Left renal cortex interstitium (tissue), 4 donors: ENCODE results near the gene TAF11L3. TPM values are rescaled to one million over a fixed set of nuclear protein-coding genes. Genes with fewer than 3 reads are reported as not detected.
"Not testable (repeated sequence)": the region's sequence is repeated elsewhere in the genome, so short reads cannot be mapped to it uniquely, and the experiment has no call there.

Experiments
- DNase-seq, 4 donors: peaks; one replicate each; pipeline ENCODE4 v3.0.0-alpha.2; 2013; ENCODE audit warnings: low read depth in 4 of 4, low spot score in 2 of 4, missing footprints in 1 of 4
- polyA plus RNA-seq, 4 donors: library from polyadenylated mRNA; unstranded; fragments of 120-200 nt; gene quantifications; one replicate each; pipeline ENCODE4 v1.2.1, GENCODE V29; 2013; ENCODE audit not compliant: insufficient read length in 4 of 4

The TAF11L3 gene
- polyA plus RNA-seq: not detected

GRCh38 chr5:17518067-17518466 is at the start of gene TAF11L3:
Gene TAF11L3, plus strand, starts transcription at chr5:17518367.
- not testable (repeated sequence) for DNase-seq

DNA sequence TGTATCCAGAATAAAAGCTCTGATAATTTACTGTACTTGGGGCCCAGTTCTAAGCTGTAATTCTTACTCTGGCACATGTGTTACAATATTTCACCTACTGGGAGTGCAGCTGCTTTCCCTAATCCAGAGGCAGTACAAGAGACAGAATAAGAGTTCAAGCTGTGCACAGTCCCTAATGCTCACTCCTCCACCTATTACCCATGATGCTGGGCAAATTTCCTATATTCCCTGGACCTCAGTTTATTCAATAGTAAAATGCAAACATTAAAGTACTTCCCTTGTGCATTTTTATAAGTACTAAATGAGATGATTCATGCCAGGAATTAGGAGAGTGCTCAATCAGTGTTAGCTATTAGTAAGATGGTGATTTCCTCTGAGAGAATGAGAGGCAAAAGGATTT is 48.1 kb upstream of the TAF11L3 start:
- DNase-seq: no peak

GRCh38 chr5:17475064-17475463 is 43.1 kb upstream of the TAF11L3 start:
- not testable (repeated sequence) for DNase-seq

DNA sequence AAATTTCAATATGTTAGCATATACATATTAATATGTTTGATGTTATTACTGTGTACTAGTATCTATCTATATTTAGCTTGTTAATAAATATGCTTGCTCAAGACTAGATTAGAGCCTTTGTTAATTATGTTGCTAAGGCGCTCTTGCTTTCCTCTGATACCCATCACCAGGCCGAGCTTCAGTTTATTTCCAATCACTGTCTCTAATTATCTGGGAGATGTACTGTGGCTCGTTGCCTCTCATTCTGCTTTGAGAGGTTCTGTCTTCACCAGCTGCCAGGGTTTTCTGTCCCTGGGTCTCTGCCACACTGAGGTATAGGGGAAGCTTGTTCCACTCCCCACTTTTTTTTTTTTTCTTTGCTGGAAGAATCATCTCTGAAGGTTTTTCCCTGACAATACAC is 41.1 kb upstream of the TAF11L3 start:
- no peak for DNase-seq

DNA sequence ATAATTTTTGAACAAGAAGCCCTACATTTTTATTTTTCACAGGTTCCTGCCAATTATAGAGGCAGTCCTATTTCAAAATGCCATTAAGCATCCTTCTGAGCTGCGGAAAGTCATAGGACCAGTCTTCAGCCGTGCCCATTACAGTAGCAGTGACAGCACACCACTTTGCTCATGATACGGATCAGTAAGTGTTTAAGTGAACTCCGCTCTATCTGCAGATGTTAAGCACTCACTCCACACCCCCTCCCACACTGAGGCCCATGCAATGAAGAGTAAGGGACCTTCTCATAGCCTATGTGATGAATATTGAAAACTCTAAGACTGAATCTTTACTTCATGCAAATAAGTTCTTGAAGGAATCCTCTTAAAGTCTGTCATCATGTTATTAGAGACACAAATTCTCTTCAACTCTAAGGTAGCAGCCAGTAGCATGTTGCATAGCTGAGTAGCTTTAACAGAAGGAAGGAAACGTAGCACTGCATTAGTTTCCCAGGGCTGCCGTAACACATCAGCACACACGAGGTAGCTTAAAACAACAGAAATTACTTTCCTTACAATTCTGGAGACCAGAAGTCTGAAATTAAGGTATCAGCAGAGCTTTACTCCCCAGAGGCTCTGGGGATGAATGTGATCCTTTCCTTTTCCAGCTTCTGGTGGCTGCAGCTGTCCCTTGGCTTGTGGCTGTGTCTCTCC is 40.4 kb upstream of the TAF11L3 start:
- peak in 2 of 4 donors; percentile 4 to 15 for DNase-seq

GRCh38 chr5:17481378-17481777 is 36.8 kb upstream of the TAF11L3 start:
- no peak for DNase-seq

GRCh38 chr5:17482790-17483189 is 35.4 kb upstream of the TAF11L3 start:
- no peak for DNase-seq

GRCh38 chr5:17486464-17487173 is 31.5 kb upstream of the TAF11L3 start:
- DNase-seq: not testable (repeated sequence)

- DNase-seq: no peak
Measured at GRCh38 chr5:17487174-17487512, 31.0 kb upstream of the TAF11L3 start.

DNA sequence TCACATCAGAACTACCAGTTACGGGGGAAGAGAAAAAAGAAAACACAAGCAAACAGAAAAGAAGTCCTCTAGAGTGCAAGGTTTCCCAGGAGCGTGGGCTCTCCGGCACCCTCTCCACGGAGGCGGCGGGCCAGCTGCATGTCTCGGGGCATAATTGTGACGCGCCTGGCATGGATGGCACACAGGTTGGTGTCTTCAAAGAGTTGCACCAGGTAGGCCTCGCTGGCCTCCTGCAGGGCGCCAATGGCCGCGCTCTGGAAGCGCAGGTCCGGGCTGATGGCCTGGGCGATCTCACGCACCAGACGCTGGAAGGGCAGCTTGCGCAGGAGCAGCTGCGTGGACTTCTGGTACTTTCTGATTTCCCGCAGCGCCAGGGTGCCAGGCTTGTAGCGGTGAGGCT is 26.9 kb upstream of the TAF11L3 start:
- DNase-seq: not testable (repeated sequence)

GRCh38 chr5:17492770-17493169 is 25.4 kb upstream of the TAF11L3 start:
- no peak for DNase-seq

DNA sequence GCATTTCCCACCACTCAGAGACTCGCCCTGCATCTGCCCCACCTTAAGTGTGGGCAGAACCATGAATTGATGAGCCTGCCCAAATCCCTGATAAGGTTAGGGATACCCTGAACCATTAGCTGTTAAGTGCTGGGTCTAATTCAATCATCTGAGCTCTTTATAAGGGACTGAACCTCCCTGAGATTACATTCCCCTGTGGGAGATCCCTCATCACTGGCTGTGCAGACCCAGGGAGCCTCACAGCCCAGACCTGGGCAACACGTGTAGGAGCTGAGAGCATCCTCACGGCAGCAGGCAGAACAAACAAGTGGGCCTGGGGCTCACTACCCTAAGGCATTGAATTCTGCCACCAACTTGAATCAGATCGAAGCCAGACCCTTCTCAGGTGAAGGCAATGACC is 20.7 kb upstream of the TAF11L3 start:
- DNase-seq: no peak

GRCh38 chr5:17497931-17498330 is 20.2 kb upstream of the TAF11L3 start, which contains the start of gene TAF11L2:
Gene TAF11L2, plus strand, starts transcription at chr5:17498231.
- not testable (repeated sequence) for DNase-seq

GRCh38 chr5:17511775-17512325 is 6.3 kb upstream of the TAF11L3 start:
- no peak for DNase-seq

DNA sequence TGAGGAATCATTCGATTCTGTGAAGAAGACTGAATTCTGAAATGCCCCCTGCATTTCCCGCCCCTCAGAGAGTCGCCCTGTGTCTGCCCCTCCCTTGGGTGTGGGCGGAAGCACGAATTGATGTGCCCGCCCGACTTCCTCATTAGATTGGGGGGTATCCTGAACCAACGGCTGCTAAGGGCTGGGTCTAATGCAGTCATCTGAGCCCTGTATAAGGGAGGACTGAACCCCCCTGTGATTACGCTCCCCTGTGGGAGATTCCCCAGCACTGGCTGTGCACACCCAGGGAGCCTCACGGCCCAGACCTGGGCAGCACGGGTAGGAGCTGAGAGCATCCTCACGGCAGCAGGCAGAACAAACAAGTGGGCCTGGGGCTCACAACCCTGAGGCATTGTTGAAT is 641 bp upstream of the TAF11L3 start:
- DNase-seq: not testable (repeated sequence)

DNA sequence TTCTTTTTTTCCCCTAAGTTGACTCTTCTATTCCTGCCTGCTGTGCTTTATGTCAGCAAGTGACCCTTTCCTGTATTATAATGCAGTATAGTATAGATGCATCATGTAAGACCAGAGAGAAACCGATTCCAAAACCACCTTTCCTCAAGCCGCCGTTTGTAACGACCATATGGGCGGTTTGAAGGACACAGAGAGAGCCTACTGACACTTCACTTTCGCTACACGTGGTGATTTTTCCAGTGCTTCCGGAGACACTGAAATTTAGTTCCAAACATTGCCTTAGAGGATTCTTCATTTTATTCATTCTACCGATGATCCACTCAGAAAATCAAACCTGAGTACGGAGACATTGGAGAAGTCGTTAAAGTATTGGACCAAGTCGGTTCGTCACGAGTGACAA is 1.3 kb downstream of the TAF11L3 start:
- not testable (repeated sequence) for DNase-seq

DNA sequence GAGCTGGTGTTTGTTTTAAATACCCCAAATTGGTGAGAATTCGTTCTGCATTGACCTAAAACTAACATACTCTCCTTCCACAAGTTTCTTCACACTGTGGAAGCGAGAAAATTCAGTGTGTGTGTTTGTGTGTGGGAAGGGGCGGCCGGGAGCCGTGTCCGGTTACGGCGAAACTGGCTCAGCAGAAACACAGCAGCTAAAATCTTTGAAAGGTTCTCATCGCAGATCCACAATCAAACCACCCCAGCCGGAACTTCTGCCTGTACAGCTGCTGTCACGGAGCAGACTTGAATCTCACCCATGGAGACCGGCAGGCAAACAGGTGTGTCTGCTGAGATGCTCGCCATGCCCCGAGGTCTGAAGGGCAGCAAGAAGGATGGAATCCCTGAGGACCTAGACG is 3.3 kb downstream of the TAF11L3 start, which contains the start of gene TAF11L4:
Gene TAF11L4 (plus strand): TSS at position 301 of the 400 bp plus-strand sequence.
- not testable (repeated sequence) for DNase-seq

GRCh38 chr5:17524935-17525334 is 6.8 kb downstream of the TAF11L3 start, which contains the start of gene TAF11L5:
Gene TAF11L5, plus strand, starts transcription at chr5:17525235.
- DNase-seq: not testable (repeated sequence)

GRCh38 chr5:17526504-17526903 is 8.3 kb downstream of the TAF11L3 start:
- DNase-seq: not testable (repeated sequence)

DNA sequence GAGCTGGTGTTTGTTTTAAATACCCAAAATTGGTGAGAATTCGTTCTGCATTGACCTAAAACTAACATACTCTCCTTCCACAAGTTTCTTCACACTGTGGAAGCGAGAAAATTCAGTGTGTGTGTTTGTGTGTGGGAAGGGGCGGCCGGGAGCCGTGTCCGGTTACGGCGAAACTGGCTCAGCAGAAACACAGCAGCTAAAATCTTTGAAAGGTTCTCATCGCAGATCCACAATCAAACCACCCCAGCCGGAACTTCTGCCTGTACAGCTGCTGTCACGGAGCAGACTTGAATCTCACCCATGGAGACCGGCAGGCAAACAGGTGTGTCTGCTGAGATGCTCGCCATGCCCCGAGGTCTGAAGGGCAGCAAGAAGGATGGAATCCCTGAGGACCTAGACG is 10.2 kb downstream of the TAF11L3 start, which contains the start of gene TAF11L6:
Gene TAF11L6 (plus strand): TSS at position 301 of the 400 bp plus-strand sequence.
- DNase-seq: not testable (repeated sequence)
